Activated naive CD4-positive, alpha-beta T cell treated with Interleukin-2 at 50 U/mL for 16 hours (primary cell): ENCODE measurements around the gene GUCD1.
A peak's percentile ranks its signal among the peaks of the same experiment; 100 is the strongest.
"Not testable (repeated sequence)": the region's sequence is repeated elsewhere in the genome, so short reads cannot be mapped to it uniquely, and the experiment has no call there.

ENCODE experiments used
- DNase-seq: peaks from one replicate; pipeline ENCODE4 v3.0.0-alpha.2; 2020

The GUCD1 gene

DNA sequence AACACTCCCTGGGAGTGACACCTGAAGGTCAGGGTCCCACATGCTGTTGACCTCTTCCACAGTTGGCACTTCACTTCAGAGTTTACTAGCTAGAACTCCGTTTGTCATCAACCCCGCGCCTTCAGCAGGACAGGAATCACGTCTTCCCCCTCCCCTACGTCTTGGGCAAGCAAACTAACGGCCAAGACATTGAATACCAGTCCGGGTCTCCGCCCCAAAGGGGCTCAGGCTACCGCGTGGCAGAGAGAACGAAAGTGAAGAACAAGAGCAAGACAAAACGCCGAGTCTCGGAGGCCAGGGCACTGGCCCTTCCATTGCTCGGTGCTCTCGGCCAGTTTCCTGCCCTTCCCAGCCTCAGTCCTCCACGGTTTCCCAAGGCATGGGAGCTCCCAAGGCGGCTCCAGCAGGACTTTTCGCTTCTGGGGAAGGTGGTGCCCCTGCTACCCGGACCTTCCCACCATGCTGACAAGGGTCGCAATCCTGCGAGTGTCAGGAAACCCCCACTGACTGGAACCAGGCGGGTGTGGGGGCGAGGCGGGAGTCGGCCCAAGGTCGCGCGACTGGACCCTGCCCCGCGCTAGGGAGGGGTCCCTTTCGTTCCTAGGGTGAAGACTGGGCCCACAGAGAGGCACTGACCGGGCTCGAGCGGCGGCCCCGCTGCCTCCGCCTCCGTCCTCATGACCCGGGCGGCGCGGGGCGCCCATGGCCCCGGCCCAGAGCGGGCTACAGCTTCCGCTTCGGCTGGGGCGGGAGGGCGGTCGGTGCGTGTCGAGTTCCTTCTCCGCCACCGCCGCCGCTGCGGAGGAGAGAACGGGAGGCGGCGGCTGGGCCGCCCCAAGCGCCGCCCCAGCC, at the start of gene GUCD1:
Gene GUCD1 (minus strand): TSS at position 826 of the 852 bp plus-strand sequence. CDS start 147 bp downstream, at position 679.
- DNase-seq: peak; percentile 36

DNA sequence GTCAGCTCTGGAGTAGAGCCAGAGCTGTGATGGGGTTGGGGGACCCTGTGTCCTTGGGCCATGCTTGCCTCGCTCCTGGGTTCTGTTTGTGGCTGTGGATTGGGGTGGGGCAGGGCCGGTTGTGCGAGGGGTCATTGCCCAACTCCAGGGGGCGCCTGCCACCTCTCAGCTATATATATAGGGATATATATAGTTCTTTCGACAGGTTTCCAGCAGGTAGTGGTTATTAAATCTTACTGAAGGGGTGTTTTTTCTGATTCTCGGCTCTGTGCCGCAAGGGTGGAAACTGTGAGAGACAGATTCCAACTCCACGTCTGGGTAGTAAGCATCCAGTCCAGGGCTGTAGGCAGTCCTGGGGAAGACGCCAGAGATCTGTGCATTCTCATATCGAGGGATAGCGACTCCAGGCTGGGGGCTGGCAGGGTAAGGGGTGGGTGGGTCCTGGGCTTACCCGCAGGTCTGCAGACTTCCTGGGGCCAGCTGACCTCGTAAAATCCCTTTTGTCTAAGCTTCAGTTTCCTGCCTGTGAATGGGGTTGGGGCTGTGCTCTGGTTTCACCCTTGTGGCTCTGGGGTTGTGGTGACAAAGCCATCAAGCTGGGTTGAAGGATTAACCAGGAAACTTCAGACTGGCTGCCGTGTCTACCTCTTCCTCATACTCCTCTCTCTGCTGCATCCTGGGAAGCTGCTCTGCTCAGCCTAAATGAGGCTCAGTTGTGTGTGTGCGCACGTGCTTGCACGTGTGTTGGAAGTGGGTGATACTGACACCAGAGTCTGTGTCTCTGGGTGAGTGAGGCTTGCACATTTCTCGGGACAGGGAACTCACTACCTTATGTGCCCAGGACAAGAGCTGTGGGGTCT, 49.1 kb upstream of the GUCD1 start:
- DNase-seq: peak; percentile 12

DNA sequence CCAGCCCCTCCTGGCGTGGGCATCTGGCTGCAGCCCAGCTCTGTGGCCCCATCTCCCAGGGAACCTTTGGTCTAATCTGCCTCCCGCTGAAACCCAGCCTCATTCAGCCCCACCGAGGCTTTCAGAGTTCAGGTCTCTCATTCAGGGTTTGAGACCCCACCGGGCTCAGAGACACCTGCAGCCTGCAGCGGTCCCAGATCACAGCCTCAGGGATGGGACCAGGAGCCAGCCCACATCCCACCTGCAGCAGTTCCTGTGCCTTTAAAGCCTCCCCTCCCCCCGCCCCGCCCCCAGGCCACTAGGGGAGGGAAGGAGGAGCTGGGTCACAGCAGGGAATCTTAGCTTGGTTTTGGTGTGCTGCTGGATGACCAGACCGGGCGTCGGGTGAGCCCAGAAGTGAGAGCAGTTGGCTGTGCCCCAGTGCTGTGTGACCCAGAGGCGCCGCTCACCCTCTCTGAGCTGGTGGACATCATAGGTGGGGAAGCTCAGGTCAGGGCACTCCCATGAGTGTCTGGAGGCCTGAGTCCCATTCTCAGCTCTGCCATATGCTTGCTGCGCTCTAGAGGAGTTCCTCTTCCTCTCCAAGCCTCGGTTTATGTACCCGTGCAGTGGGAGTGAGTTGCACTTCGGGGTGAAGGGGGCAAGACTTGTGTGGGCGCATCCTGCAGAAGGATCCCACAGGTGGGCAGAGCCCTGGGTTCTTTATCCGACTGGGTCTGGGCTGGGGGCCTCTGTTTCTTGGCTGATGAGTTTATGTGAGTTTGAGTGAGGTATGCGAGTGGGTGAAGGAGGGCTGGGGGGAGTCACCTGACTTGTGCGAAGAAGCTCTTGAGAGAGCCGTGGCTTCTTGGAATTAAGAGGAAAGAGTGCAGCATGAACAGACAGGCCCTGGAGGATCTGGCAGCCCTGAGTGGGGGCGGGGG, 48.2 kb upstream of the GUCD1 start, which contains the start of gene GGT1:
Gene GGT1 (plus strand): TSS at position 347 of the 923 bp plus-strand sequence. CDS start 7,889 bp downstream, outside the sequence.
- DNase-seq: not testable (repeated sequence)

DNA sequence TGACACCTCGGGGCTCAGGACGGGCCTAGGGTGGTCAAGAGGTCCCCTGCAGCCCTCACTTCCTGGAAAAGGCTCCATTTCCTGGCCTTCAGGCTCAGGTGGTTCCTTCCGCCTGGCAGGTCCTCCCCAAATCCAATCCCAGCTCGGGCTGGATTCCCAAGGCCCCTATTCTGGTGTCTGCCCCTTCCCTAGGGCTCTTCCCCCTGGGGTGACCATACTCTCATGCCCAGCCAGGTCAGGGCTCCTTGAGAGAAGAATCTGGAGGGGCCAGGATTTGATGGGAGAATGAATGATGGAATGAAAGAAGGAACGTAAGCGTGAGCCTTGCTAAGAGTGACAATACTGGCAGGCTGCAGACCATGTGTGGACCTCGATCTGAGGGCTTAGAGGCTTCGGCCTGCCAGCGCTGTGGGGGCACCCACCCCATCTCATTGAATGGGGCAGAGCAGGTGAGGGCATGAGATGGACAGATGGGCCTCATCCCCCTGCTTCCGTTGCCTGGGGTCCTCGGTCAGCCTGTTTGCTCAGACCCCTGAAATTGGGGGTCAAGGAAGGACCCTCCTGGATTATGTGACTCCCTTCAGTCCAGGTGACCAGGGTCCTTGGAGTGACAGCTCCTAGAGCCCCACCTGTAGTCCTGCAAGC, 47.3 kb upstream of the GUCD1 start:
- DNase-seq: not testable (repeated sequence)

DNA sequence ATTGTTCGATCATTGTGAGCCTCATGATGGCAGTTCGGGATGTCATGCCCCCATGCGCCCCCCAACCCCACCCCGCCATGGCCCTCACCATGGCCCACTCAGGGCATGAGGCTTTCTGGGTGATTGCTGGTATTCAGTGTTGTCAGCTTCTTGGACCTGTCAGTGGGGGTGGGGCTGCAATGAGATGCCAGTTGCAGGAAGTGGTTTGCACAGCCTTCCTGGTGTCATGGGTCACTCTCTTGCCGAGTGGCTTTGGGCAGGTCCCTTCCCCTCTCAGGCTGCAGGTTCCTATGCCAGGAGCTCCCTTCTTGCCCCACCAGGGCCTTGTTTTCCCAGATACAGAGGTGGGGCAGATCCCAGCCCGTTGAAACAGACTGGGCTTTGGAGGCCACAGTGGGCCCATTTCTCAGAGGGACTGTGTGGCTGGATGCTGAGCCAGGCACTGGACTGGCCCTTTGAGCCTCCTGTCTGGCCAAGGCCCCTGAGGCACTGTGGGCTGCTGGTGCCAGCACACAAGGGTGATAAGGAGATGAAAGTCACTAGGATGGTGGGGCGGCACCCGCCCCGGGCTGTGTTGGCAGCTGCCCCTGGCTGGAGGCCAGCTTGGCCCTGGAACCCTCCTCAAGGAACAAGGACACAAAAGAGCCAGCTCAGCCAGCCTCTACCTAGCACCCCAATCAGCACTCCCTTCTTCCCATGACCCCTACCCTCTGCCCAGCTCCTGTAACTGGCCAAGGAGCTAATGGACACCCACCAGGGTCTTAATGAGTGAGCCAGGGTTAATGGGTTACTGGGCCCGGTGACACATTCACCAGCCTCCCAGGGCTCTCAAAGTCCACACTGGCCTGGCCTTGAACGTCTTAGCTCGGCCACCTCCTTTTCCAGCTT, 46.5 kb upstream of the GUCD1 start:
- no peak for DNase-seq

DNA sequence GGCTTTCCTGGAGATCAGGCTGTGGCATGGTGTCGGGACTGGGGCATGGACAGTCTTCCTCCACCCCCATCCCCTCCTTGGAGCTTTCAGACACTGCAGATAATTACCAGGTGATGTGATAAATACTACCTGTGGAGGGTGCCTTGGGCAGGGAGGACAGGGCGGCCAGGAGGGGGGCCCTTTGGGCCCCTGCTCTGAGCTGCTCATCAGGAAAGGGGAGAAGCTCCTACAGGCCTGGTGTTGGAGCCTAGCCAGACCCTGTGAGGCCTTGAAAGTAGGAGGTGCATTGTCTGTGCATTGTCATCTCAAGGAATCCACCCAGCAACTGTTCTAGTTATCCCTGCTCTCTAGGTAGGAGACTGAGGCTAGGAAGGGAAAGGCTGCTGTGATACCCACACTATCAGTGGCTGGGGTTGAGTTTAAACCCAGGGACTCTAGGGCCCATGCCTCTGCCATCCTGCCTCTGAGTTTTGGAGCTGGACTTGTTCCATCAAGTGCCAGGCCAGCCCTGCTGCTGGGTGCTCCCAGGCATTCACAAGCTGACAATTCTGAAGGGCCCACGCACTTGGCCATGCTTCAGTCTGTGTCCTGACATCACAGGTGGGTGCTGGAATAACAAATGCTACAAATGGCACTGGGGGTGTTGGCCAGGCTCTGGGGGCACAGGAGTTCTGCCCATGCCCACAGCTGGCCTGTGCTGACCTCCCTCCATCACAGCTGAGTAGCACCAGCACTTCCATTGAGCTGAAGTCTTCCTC, 45.2 kb upstream of the GUCD1 start:
- not testable (repeated sequence) for DNase-seq

DNA sequence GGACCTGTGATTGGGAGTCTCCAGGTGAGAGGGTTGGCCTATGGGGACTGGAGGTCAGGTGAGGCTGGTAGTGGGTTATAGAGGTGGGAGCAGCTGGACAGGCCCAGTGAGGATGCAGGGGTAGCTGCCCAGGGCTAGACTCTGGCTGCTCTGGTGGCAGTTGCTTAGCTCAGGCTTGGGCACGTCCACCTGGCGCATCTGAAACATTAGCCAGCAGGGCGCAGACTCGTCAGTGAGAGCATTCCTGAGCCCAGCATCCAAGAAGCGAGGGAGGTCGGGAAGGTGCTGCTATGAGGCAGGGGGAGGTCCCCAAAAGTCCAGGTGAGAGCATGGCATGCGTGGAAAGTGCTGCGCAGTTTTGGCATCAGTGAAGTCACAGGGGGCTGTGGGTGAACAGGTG, 44.6 kb upstream of the GUCD1 start:
- no peak for DNase-seq

DNA sequence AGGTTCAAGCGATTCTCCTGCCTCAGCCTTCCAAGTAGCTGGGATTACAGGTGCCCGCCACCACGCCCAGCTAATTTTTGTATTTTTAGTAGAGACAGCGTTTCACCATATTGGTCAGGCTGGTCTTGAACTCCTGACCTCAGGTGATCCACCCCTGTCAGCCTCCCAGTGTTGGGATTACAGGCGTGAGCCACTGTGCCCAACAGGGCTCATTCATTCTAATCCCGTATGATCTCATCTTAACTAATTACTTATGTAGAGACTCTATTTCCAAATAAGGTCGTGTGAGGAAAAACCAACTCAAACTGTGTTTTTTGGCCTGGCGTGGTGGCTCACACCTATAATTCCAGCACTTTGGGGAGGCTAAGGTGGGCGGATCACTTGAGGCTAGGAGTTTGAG, 42.1 kb upstream of the GUCD1 start:
- not testable (repeated sequence) for DNase-seq

DNA sequence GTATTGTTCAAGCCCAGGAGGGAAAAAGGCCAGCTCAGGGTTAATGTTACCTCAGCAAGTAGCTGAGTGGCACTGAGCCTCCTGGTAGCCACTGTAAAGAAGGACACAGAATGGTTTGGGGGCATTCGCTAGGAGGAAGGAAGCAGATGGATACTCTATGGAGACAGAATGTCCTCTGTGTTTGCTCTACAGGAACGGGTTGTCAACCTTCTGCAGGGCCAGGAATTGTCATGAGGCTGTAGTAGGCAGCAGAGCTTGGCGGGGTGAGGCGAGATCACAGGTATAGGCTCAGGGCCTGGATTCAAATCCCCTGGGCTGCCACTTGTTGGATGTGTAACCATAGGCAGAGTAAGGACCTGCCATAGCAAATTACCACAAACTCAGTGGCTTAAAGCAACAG, 40.9 kb upstream of the GUCD1 start:
- no peak for DNase-seq

DNA sequence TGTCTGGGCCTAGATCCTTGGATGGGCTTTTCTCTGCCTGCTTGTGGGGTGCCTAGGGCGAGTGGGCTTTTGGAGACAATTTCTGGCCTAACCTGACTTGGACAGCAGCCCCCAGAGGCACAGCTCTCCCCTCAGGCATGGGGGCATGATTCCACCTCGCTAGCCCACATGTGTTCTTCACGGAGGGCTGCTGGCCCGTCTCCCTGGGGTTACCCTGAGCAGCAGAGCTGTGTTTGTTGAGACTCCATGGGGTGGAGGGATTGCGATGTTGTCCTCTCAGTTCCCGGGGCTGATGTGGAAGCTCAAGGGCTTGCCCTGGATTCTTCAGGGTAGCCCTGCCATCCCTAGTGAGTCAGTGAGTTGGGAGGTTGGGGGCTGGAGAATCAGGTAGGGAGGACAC, 40.3 kb upstream of the GUCD1 start:
- DNase-seq: no peak

DNA sequence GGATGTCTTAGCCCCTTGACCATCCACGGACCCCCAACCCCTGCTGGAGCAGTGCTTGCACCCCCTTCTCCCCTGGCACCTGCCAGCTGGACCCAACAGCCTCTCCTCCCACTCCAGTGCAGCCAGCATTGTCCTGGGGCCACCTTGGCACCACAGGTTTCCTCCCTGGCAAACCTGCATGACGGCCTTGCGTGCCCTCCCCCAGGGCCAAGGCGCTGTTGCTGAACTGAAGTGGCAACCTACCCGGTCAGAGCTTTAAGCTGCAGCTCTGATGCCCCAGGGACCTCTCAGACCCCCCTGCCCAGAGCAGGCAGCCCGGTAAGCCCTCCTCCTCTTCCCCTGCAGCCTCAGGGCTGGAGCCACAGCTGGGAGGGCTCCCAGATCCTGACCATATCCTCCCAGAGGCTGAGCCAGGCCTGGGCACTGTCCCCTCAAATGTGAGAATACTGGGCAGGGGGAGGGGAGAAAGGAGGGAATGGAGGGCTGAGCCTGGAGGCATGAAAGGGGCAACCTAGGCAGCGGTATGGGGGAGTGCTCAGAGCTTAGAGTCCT, 39.7 kb upstream of the GUCD1 start:
- no peak for DNase-seq

DNA sequence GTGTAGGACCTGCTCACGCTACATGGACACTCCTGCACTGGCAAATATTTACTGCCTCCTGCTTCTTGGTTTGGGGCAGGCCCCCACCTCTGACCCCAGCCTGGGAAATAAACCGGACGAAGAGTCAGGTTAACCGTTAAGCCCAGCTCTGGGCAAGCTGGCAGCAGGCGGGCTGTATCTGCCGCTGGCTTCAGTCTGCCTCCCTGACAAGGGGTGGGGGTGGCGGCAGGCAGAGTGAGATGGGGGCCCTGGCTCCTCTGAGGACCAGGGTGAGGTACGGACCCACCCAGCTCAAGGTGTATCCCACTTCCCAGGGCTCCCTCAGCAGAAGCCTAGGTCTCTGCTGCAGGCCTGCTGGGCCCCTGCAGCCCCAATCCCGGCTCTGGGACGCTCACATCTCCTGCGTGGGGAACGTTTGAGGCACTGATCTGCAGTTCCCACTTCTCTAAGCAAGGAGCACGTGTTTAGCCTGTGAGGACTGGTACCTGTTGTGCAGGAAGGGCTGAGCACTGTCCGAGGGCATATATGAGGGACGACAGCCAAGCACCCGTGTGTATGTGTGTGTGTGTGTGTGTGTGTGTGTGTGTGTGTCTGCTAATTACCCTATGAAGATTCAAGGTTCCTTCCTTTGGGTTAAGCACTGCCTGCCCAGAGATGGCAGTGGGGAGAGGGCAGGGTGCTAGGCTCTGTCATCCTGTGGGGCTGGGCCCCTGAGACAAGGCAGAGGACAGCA, 39.1 kb upstream of the GUCD1 start:
- no peak for DNase-seq

DNA sequence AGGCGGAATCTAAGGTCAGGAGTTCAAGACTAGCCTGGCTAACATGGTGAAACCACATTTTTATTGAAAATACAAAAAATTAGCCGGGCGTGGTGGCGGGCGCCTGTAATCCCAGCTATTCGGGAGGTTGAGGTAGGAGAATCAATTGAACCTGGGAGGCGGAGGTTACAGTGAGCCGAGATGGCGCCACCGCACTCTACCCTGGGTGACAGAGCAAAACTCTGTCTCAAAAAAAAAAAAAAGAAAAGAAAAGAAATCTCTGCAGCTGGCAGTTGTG, 38.6 kb upstream of the GUCD1 start:
- not testable (repeated sequence) for DNase-seq

DNA sequence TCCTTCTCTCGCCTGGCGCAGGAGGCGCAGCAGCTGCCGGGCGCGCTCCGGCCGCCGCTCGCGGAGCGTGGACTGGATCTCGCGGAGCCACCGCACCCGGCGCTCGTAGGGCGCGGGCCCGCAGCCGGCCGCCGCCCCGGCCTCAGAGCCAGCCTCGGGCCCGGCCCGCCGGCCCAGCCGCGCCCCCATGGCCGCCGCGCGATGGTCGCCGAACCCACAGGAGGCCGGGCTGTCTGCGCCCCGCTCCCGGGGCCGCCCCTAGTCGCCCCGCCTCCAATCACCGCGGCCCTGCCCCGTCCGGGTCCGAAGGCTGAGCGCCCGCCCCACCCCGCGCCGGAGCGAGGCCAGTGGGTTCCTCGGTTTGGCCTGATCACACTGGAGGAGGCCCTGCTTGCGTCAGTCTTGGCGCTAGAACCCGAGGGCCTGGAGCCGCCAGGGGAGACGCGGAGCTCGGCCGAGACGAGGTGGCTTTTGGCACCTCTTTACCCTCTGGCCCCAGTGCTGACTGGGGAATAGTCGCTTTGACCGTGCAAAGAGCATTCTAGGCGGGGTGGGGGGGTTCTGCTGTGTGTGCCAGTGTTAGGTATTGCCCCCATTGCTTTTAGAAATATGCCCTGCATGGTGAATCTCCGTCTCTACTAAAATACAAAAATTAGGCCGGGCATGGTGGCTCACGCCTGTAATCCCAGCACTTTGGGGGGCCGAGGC, 38.1 kb upstream of the GUCD1 start, which contains the start of gene LRRC75B:
Gene LRRC75B (minus strand): TSS at position 223 of the 708 bp plus-strand sequence. CDS start 34 bp downstream, at position 189.
- peak; percentile 29 for DNase-seq

DNA sequence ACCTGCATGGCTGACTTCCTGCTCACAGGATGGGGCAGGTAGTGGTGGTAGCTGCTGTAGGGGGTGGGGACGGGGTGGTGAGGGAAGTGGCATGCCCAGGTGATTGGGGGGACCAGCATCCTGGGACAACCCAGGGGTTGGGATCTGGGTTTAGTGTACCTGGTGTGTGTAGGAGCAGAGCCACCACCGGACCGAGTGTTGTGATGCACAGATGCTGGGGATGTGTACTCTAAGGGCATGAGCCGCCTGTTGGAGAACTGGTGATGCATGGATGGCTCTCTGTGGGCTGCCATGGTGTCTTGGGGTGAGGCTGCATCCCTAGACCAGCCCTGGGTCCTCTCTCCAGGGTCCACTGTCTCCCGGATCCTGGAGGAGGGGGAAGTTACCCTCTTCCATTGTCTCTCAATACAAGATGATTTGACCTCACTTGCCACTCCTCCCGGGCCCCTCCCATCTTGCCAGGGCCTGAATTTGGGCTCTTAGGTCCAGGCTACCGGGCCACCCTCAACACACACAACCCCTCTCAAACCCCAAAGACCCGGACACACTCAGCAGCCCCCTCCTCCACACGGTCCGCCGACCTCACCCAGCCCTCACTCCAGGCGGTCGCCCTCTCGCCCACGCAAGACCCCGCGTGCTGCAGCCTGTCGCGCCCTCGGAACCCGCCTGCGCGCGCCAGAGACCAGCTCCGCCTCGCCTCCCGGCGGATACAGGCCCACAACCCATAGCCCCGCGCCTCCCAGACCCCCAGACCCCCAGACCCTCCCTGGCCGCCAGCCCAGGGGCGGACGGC, 37.3 kb upstream of the GUCD1 start:
- no peak for DNase-seq

DNA sequence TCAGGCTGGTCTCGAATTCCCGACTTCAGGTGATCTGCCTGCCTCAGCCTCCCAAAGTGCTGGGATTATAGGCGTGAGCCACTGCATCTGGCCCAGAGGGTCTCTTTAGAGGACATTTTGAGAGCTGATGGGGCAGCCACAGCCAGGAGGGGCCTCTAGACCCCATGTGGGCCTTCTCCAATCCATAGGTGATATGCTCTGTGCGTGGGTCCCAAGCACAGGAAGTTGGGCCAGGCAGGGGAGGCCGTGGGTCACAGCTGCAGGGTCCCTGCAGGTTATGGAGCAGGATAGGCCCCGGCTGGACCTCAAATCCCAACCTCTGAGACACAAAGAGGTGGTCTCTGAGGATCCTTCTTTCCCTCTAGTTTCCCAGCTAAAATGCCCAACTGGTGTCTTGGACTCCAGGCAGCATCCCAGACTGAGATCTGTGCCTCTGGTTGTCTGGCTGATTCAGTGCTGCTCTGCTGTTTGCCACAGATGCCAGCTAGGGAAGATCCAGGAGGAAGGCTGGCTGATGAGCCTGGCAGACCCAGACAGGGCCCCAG, 36.4 kb upstream of the GUCD1 start:
- DNase-seq: no peak

DNA sequence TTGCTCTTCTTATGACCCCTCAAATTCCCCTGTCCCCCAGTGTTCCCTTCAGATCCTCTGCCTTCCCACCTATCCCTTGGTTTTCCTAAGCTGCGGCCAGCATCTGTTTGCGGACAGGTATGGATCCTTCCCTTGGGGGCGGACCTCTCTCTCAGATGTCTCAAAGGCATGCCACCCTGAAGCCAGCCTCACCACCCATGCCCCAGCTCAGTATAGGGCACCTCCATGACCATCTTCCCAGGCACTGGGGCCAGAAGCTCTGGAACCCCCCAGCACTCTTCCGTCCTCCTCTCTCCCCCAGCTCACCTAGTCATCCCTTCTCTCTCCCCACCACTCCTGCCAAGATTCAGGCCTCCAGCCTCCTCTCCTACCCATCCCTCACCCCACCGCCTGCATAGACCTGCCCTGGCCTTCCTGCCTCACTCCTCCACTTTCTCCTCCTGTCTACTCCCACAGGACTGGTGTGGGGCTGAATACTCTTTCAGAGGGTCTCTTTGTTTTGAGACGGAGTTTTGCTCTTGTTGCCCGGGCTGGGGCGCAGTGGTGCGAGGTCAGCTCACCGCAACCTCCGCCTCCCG, 35.7 kb upstream of the GUCD1 start:
- DNase-seq: no peak
